Skeletal muscle tissue (tissue), 5 donors: ENCODE measurements around the gene HYPK. TPM values are rescaled to one million over a fixed set of nuclear protein-coding genes. Genes with fewer than 3 reads are reported as not detected.
"Not testable (repeated sequence)": the region's sequence is repeated elsewhere in the genome, so short reads cannot be mapped to it uniquely, and the experiment has no call there.

ENCODE experiments used
- H3K27ac ChIP-seq: one replicate; pipeline ENCODE4 v1.7.0; 2013; ENCODE audit warnings: mild to moderate bottlenecking, low read depth, low read length, inconsistent platforms
- H3K27me3 ChIP-seq, 3 donors: one replicate each; pipeline ENCODE4 v1.7.0; 2013; ENCODE audit warnings: low read length in 3 of 3; ENCODE audit not compliant: control insufficient read depth in 3 of 3, insufficient read depth in 3 of 3
- H3K36me3 ChIP-seq, 3 donors: one replicate each; pipeline ENCODE4 v1.7.0; 2013; ENCODE audit warnings: low read length in 3 of 3; ENCODE audit not compliant: control insufficient read depth in 3 of 3, insufficient read depth in 3 of 3
- H3K4me1 ChIP-seq, 3 donors: one replicate each; pipeline ENCODE4 v1.7.0; 2013; ENCODE audit warnings: low read length in 3 of 3, mild to moderate bottlenecking in 3 of 3; ENCODE audit not compliant: control insufficient read depth in 3 of 3, insufficient read depth in 3 of 3
- H3K4me3 ChIP-seq, 3 donors: one replicate each; pipeline ENCODE4 v1.7.0; 2013; ENCODE audit warnings: low read length in 3 of 3
- H3K9ac ChIP-seq, 3 donors: one replicate each; pipeline ENCODE4 v1.7.0; 2013; ENCODE audit warnings: low read length in 3 of 3, mild to moderate bottlenecking in 3 of 3, moderate library complexity in 2 of 3, low read depth in 1 of 3
- H3K9me3 ChIP-seq, 3 donors: one replicate each; pipeline ENCODE4 v1.7.0; 2013; ENCODE audit warnings: low read length in 3 of 3; ENCODE audit not compliant: control insufficient read depth in 3 of 3
- small RNA-seq: library from RNA; depleted of rRNA; stranded (forward); fragments of <200 nt; gene quantifications from one replicate; pipeline ENCODE3, GENCODE V24; 2014
- total RNA-seq: library from RNA; depleted of rRNA; stranded (reverse); fragments of >200 nt; gene quantifications from one replicate; pipeline ENCODE4 v1.2.3, GENCODE V29; 2014
- donor health status: Osteomylitis.

The HYPK gene
- total RNA-seq, 1 donor from 2014 or later = 14.1 TPM

DNA sequence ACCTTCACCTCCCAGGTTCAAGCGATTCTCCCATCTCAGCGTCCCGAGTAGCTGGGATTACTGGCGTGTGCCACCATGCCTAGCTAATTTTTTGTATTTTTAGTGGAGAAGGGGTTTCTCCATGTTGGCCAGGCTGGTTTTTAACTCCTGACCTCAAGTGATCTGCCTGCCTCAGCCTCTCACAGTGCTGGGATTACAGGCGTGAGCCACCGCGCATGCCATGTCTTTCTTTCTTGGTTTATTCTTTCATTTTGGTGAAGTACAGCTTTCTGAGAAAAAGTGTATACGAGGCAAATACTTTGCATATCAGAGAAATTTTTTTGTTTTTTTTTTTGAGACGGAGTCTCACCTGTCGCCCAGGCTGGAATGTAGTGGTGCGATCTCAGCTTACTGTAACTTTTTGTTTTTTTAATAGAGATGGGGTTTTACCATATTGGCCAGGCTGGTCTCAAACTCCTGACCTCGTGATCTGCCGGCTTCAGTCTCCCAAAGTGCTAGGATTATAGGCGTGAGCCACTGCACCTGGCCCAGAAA is 31.2 kb downstream of the HYPK start:
- H3K4me1 ChIP-seq = not testable (repeated sequence)

DNA sequence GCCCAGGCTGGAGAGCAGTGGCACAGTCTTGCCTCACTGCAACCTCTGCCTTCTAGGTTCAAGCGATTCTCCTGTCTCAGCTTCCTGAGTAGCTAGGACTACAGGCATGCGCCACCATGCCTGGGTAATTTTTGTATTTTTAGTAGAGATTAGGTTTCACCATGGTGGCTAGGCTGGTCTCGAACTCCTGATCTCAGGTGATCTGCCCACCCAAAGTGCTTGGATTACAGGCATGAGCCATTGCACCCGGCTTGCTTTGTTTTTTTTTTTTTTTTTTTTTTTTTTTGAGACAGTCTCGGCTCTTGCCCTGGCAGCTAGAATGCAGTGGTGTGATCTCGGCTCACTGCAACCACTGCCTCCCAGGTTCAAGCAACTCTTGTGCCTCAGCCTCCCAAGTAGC is 32.1 kb downstream of the HYPK start:
- H3K4me1 ChIP-seq, H3K4me3 ChIP-seq, H3K27ac ChIP-seq, H3K36me3 ChIP-seq, H3K9me3 ChIP-seq, H3K27me3 ChIP-seq, H3K9ac ChIP-seq: not testable (repeated sequence)

More for the DNA sequence above, 31.2 kb downstream of the HYPK start:
- H3K27ac ChIP-seq, H3K36me3 ChIP-seq, H3K9ac ChIP-seq, H3K27me3 ChIP-seq, H3K4me3 ChIP-seq, H3K9me3 ChIP-seq: not testable (repeated sequence)

DNA sequence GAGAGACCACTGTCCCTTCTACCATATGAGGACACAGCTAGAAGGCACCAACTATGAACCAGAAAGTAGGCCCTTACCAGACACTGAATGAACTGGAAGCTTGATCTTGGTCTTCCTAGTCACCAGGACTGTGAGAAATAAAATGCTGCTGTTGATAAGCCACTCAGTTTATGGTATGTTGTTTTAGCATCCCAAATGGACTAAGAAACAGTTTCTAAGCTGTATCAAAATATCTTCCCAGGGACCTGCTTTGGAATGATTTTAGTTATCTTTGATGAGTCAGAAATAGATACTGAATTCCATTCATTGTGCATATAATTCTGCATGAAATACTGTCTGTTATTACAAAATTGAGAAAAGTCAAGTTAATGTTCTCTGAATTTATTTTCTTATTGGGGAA is 45.0 kb downstream of the HYPK start:
- Histone ChIP-seq H3K4me1 (no peaks in the 10 kb centered on the region), H3K4me3 (no peak overlapping the region), H3K27me3 (no peaks in the 10 kb centered on the region), H3K36me3 (no peaks in the 10 kb centered on the region), H3K9me3 (no peaks in the 10 kb centered on the region), H3K9ac (no peak overlapping the region), H3K27ac (no peak overlapping the region)

DNA sequence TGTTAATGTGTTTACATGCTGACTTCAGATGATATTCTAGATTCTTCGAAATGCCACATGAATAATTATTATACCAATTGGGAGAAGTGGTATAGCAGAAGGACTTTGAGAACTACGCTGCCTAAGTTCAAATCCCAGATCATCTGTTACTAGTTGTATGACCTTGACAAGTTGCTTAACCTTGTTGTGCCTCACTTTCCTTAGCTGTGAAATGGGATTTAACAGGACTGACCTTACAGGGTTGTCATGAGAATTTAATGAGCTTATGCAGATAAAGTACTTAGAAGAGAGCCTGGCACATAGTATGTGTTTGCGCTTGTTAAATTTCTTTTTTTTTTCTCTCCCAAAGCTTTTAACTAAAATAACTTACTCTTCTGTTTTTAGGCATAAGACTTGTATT is 50.9 kb downstream of the HYPK start:
- no peaks in the 10 kb centered on the region for H3K36me3 ChIP-seq
- no peak overlapping the region for H3K9ac ChIP-seq

DNA sequence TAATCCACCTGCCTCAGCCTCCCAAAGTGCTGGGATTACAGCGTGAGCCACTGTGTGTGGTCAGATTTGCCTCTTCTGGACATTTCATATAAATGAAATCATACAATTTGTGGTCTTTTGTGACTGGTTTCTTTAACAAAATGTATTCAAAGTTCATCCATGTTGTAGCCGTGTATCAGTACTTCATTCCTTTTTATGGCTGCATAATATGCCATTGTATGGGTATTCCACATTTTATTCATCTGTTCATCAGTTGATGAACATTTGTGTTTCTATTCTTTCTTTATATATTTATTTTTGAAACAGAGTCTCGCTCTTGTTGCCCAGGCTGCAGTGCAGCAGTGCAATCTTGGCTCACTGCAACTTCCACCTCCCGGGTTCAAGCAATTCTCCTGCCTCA is 52.2 kb downstream of the HYPK start:
- H3K9ac ChIP-seq = no peak overlapping the region
- no peak overlapping the region for H3K4me3 ChIP-seq
- no peaks in the 10 kb centered on the region for H3K4me1 ChIP-seq
- no peaks in the 10 kb centered on the region for H3K9me3 ChIP-seq
- H3K27ac ChIP-seq = no peak overlapping the region
- H3K36me3 ChIP-seq = no peaks in the 10 kb centered on the region
- no peaks in the 10 kb centered on the region for H3K27me3 ChIP-seq

More for the DNA sequence above, 50.9 kb downstream of the HYPK start:
- H3K27me3 ChIP-seq = no peaks in the 10 kb centered on the region
- no peak overlapping the region for H3K27ac ChIP-seq
- H3K9me3 ChIP-seq = no peaks in the 10 kb centered on the region
- no peak overlapping the region for H3K4me3 ChIP-seq
- no peaks in the 10 kb centered on the region for H3K4me1 ChIP-seq

Small RNA genes within 50 kb of the gene (small RNA-seq; reads per million reads assigned to genes)
- not detected for gene MIR1282

Other genes starting within 250 kb of the HYPK start
- gene PPIP5K1, start 210.4 kb upstream of the HYPK start, total RNA-seq = 8.9 TPM
- gene CKMT1B, start 206.6 kb upstream of the HYPK start, total RNA-seq = under 0.01 TPM
- under 0.01 TPM for gene STRC, start 181.8 kb upstream of the HYPK start, total RNA-seq
- 3.1 TPM for gene CATSPER2, start 151.8 kb upstream of the HYPK start, total RNA-seq
- gene CKMT1A, start 106.7 kb upstream of the HYPK start, total RNA-seq = not detected
- gene PDIA3, start 54.2 kb upstream of the HYPK start, total RNA-seq = 47.5 TPM
- gene ELL3, start 23.6 kb upstream of the HYPK start, total RNA-seq = 4.2 TPM
- gene SERF2, start 8.3 kb upstream of the HYPK start, total RNA-seq = 175 TPM
- gene SERINC4, start 379 bp upstream of the HYPK start, total RNA-seq = under 0.01 TPM
- gene MFAP1, start 24.1 kb downstream of the HYPK start, total RNA-seq = 21.9 TPM
- gene WDR76, start 26.4 kb downstream of the HYPK start, total RNA-seq = 5.7 TPM